HG03439 (cell line): ENCODE data around the gene METTL26.

ENCODE experiments used
- ATAC-seq: cut with Tn5 transposase; IDR thresholded peaks from one replicate; pipeline ENCODE4 v1.9.1; 2021; ENCODE audit warnings: mild to moderate bottlenecking, moderate library complexity; ENCODE audit not compliant: unreplicated experiment

Gene METTL26

DNA sequence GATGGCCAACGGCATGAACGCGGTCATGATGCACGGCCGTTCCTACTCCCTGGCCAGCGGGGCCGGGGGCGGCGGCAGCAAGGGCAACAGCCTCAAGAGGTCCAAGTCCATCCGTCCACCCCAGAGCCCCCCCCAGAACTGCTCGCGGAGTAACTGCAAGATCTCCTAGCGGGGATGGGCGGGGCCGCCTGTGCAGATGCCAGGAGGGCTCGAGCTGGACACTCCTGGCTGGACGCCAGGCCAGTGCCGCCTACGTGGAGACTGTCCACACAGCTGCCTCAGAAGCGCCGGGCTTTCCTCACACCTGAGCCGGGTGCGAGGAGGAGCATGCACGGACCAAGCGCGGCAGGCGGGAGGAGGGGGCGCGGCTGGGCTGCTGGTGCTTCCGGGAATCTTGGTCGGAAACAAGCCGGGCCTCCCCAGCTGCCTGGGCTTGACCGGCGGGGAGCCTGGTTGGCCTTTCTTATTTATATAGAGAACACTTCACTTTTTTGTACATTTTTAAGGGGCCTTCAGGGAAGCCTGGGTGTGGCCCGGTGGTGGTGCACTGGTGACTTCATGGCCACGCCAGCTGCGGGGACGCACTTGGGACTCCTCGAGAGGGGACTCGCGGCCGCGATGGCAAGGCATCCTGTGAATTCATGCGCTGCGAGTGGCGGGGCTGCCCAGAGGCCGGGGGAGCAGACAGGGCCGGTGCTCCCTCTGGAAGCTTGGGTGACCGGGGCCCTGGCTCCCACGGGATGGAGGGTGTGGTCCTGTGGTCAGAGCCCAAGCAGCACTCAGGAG, 8.5 kb downstream of the METTL26 start:
- no peak for ATAC-seq

DNA sequence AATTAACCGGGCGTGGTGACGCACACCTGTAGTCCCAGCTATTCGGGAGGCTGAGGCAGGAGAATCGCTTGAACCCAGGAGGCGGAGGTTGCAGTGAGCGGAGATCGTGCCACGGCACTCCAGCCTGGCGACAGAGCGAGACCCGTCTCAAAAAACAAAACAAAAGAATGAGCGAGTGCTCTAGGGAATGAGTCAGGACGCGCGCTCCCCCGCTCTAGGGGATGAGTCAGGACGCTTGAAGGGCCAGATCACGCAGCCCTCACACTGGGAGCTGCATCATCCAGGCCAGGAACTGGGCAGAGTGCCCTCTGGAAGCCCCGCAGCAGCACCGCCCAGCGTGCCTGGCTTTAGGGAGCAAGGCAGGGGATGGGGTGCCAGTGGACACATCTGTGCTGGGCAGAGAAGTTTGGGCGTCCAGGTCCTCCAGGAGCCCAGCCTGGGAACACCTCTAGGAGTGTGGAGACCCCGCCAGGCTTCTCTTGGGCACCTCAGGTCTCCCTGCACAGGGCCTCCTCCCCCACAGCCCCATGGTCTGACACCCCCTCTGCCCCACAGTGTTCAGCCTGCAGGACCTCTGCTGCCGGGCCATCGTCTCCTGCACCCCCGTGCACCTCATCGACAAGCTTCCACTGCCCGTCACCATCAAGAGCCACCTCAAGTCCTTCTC, 9.2 kb downstream of the METTL26 start:
- no peak for ATAC-seq

DNA sequence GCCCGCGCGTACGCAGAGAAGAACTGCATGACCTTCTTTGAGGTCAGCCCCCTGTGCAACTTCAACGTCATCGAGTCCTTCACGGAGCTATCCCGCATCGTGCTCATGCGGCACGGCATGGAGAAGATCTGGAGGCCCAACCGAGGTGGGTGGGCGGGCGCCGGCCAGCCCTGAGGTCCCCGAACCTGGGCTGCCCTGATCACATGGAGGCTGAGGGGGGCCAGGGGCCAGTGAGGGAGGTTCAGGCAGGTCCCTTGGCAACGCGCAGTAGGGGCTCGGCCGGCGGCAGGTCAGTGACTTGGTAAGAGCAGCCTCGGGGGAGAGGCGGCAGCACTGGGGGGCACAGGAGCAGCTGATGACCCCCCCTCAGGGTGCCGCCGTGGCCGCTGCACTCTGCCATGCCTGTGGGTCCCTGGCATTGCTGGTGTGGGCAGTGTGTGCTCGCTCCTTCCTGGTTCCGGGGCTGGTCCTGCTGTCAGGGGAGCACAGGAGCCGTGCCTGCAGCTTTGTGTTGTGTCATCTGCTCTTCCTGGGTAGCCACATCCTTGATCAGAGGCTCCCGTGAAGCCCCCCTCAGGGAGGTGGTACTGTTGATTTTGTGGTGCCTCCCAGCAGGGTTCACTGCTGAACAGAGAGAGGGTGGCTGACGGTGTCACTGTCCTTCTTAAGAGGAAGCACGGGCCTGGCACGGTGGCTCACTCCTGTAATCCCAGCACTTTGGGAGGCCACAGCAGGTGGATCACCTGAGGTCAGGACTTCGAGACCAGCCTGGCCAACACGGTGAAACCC, 9.9 kb downstream of the METTL26 start:
- ATAC-seq, result no peak

GRCh38 chr16:625117-625976, 10.8 kb downstream of the METTL26 start:
- ATAC-seq, result no peak

DNA sequence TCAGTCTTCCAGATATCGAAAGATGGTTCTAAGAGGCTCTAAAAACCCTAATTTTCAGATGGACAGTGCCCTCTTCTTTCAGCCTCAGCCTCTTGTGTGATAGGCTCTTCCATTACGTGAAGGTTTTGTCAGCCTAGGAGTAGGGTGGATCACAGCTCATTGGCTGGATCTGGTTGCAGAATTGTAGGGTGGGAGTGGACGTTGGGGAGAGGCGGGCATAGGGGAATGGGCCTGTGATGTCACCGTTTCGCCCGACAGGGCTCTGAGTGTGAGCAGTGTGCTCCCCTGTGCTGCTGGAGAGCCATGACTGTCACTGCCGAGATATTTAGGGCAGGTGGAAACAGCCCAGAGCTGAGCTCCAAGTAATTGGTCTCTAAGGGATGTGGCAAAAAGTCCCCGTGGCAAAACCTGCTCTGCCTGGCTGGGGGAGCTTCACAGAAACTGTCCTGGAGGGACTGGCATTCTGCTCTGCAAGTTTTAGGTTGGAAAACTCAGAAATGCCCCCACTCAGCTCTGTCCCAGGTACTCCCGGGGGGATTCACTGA, 11.5 kb downstream of the METTL26 start:
- ATAC-seq, result no peak

GRCh38 chr16:622920-623280, 13.2 kb downstream of the METTL26 start:
- ATAC-seq, result no peak

DNA sequence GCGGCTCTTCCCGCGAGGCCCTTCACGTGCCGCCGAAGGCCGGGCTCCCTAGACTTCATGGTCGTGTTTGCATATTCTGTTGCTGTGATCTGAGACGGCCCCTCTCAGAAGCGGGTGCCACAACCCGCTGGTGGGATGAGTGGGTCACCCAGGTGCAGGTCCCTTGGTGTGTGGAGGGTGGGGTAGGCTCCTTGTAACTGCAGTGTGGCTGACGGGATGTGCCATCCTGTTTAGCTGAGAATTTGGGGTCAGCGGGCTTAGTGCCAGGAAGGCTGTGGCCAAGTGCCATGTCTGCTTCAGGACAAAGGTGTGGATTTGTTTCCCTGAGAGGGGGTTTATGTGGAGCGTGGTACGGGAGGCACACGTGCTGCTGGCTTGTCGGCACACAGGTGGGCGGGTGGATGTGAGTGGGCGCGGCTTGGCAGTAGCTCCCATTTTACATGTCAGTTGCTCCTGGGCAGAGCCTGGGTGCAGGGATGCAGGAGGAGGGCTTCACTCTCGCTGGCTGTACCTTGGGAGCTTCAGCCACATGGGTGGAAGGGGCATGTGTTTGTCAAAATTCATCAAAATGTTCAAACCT, 14.5 kb downstream of the METTL26 start:
- no peak for ATAC-seq

GRCh38 chr16:620700-621525, 15.2 kb downstream of the METTL26 start:
- ATAC-seq, result no peak

- no peak for ATAC-seq
Observed at GRCh38 chr16:619476-620100, 16.5 kb downstream of the METTL26 start.

DNA sequence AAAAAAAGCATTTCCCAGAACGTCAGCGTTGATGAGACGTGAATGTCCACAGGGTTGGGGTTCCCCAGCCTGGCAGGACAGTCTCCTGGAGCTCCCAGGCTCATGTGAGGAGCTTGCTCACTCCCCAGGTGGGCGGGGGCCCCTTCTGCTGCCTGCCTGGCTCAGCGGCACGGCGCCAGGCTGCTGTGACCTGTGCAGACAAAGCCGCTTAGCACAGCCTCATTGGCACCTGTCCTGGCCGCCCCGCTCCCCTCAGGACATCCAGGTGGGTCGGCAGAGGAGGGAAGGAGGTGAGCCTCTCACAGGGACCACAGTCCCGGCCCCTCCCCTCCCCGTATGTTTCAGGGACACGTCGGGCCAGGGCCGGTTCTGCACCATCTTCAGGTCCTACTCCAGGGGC, 18.2 kb downstream of the METTL26 start:
- ATAC-seq, result no peak

DNA sequence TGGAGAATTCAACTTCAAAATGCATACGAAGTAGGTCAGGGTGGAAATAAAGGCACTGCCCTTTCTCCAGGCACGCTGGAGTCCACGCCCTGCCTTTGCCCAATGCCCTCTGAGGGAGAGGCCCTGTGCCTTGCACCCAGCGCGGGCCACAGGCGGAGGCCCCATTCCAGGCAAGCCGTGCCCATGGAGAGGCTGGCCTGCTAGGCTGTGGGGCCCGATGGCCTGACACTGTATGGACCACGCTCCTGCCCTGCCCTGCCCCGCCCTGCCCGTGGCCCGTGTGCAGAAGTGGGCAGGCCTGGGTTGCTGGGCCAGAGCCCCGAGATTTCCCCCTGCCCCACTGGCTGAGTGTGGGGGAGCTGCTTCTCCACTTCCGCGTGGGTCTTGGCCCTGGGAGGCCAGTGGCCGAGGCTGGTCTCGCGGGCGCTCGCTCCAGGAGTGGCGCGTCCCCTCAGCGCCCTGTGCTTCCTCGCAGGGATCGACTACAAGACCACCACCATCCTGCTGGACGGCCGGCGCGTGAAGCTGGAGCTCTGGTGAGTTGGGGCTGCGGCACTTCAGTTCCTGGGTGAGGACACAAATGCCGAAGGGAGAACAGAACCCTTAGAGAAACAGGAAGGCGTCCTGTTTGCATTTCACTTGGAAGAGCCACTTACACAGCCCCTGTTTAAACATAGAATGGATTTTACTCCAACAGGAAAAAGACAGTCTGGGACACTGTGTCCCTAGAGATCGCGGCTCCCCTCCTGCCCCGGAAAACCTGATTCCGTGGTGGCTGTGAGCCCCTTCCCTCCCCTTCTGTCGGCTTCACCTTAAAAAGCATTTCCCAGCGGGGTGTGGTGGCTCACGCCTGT, 19.1 kb downstream of the METTL26 start:
- ATAC-seq, result no peak

DNA sequence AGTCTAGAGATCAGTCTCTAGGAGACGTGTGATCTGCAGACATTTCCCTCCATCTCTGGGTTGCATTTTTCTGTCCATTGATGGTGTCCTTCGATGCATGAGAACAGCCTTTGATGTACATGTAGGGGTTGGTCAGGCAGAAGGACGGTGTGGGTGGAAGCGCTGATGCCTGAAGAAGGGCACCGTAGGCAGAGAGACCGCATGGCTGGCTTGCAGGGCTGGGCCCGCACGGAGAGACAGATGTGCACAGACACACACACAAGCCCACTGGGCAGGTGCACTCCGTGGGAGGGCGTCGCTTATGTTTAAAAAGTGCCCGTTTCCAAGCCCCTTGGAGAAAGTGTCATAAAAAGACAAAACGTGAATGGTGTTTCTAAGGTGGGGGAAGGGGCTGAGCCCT, 21.0 kb downstream of the METTL26 start:
- no peak for ATAC-seq

DNA sequence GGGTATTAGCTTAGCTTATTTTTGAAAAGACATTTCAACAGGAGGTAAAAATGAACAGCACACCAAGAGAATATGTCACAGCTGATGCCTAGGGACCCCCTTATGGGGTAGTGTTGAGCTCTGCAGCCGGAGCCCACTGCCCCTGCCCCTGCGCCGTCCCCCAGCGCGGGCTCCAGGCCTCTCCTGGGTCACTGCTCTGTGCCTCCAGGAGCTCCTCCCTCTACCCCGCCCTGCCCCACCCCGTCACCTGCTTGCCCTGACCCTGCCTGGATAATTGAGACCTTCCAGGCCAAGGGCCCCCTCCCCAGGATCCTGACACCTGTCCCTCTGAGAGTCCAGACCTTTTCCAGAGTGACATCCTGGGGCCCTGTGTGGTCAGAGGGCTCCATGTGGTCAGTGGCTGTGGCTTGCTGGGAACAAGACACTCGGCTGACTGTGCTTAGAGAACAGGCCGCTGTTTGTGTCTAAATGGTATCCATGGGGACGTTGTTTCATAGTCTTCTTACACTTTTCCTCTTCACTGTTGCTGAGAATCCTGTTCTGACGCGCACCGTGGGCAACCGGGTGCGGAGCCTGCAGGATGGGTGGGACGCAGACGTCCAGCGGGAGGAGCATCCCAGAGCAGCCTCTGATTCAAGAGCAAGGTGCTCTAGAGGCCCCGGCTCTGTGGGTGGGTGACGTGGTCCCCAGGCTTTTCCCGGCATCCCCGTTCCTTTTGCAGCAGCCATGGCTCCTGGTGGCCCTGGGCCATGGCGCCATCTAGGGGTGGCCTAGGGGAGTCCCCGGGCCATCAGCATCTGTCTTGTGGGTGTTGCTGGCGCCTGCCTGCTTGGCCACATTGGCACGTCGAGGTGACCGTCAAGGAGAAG, 25.4 kb downstream of the METTL26 start:
- ATAC-seq, result no peak

DNA sequence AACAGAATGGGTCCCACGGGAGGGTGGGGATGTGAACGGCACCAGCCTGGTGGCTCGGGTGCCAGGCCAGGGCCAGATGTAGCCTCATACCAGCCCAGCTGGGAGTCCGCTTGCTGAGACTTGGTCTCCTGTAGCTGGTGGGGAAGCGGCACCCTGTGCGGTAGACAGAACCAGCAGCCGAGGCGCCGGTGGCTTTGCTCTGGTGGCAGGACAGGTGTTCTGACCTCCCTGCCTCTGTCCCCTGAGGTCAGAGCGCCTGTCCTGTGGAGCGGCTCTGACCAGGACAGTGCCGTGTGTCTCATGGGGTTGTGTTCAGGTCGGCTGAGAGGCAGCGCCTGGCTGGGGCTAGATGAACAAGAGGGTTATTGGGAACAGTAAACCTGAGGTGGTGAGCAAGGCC, 26.1 kb downstream of the METTL26 start:
- ATAC-seq, result no peak

DNA sequence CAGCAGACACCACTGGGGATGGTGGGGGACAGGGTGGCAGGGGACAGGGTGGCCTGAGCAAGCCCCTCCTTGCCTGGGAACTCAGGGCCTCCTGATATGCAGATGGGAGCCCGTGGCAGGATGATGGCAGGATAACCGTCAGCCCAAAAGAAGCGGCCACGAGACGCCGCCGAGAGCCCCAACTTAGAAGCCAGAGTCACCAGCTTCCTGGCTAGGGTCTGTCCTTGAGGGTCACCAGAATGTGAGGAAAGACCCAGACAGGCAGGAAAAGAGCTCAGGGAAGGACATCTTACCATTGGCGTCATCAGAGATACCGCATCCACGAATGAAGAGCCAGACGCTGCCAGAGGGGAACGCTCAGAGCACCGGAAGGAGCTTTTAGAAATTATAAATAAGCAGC, 26.8 kb downstream of the METTL26 start:
- no peak for ATAC-seq

DNA sequence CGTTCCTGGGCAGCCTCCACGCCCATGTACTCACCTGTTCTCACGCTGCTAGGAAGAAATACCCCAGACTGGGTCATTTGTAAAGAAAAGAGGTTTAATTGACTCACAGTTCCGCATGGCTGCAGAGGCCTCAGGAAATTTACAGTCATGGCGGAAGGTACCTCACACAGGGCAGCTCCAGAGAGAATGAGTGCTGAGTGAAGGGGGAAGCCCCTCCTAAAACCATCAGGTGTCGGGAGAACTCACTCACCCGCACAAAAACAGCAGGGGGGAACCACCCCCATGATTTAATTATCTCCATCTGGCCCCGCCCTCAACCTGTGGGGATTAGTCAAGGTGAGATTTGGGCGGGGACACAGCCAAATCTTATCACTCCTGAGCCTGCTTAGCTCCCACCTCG, 28.1 kb downstream of the METTL26 start:
- ATAC-seq, result no peak

- ATAC-seq, result no peak
Observed at GRCh38 chr16:606656-607307, 29.3 kb downstream of the METTL26 start.
